IPS DF 19.7 (cell line): Measurements from ENCODE around the gene APBA3.

Experiments
- DNase-seq: peaks from one replicate; pipeline ENCODE4 v3.0.0-alpha.2; 2013; ENCODE audit warnings: low read depth, low spot score

Gene APBA3

GRCh38 chr19:3748965-3749364 lies 12.5 kb downstream of the APBA3 start:
- no peak for DNase-seq

DNA sequence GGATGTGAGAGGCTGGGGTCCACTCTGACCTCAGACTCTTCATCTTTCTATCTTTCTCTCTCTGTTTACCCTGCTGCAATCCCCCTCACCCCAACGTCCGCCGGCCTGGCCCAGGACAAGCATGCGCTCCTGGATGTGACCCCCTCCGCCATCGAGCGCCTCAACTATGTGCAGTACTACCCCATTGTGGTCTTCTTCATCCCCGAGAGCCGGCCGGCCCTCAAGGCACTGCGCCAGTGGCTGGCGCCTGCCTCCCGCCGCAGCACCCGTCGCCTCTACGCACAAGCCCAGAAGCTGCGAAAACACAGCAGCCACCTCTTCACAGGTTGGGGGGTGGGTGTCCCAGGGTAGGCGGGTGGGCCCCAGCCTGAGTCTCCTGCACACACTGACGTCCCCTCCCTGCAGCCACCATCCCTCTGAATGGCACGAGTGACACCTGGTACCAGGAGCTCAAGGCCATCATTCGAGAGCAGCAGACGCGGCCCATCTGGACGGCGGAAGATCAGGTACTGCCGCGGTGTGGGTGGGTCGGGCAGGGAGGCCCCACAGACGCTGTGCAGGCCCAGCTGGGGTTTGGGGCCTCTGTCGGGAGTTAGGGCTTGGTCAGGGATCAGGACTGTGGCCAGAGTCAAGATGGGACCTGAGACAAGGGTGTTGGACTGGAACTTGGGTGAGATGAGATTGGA lies 15.0 kb downstream of the APBA3 start:
- no peak for DNase-seq

GRCh38 chr19:3745363-3746045 lies 16.0 kb downstream of the APBA3 start:
- DNase-seq = no peak

DNA sequence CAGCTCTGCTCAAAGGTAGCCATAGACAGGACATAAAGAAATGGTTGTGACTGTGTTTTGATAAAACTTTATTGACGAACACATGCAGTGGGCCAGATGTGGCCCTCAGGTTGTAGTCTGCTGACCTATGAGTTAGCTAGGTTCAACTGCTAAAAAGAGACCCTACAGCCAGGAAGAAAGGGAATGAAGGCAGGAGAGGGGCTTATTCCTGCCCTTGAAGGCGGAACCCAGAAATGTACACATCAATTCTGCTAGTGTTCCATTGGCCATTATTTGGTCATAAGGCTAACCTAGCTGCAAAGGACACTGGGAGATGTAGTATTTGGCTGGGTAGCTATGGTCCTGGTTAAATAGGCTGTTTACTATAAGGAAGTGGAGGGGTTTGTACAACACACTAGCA lies 18.0 kb downstream of the APBA3 start:
- no peak for DNase-seq

- no peak for DNase-seq
These were observed 21.1 kb downstream of the APBA3 start for GRCh38 chr19:3740431-3740830.

DNA sequence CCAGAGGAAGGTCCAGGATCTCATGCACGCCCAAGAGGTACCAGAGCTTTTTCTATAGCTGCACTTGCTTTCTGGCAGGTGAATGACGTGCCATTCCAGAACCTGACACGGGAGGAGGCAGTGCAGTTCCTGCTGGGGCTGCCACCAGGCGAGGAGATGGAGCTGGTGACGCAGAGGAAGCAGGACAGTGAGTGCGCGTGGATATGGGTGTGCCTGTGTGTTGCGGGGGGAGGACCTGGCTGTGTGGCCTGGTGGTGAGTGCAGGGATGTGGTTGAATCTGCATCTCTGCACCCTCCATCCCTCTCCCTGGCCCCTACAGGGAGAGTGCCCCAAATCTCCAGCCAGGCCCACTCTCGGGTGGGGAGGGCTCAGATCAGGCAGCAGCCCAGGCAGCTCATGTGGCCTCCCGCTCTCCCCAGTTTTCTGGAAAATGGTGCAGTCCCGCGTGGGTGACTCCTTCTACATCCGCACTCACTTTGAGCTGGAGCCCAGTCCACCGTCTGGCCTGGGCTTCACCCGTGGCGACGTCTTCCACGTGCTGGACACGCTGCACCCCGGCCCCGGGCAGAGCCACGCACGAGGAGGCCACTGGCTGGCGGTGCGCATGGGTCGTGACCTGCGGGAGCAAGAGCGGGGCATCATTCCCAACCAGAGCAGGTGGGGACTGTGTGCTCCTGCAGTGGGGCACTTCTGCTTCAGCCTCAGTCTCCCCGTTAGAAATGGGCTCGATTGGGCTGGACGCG lies 22.8 kb downstream of the APBA3 start:
- no peak for DNase-seq

- DNase-seq = no peak
These were observed 23.8 kb downstream of the APBA3 start for GRCh38 chr19:3737487-3738205.

DNA sequence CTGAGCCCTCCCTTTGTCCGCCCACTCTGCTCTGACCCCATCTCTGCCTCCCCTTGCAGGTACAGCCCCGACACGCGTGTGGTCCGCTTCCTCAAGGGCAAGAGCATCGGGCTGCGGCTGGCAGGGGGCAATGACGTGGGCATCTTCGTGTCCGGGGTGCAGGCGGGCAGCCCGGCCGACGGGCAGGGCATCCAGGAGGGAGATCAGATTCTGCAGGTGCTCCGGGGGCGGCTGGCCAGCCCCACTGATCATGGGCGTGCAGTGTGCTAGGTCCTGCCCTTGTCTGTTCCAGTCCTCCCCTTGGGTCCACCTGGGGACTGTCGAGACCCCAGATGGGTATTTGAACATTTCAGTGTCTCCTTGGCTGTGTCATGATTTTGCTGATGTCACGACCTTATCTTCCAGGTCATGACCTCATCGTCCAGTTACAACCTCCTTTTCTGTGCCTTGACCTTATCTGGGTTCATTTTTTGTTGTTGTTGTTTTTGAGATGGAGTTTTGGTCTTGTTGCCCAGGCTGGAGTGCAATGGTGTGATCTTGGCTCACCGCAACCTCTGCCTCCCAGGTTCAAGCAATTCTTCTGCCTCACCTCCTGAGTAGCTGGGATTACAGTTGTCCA lies 25.3 kb downstream of the APBA3 start:
- DNase-seq = no peak

DNA sequence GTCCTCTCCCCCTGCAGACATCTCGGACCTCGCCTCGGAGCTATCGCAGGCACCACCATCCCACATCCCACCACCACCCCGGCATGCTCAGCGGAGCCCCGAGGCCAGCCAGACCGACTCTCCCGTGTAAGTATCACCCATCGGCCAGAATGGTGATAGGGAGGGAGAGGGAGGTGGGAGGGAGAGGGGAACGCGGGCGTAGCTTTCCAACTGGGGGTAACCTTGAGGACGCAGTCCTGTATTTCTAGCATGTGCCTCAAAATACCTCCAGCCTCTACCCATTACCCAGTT lies 27.2 kb downstream of the APBA3 start:
- DNase-seq = no peak

GRCh38 chr19:3733549-3734309 lies 27.8 kb downstream of the APBA3 start:
- DNase-seq = no peak

GRCh38 chr19:3732108-3732507 lies 29.4 kb downstream of the APBA3 start:
- DNase-seq = no peak

DNA sequence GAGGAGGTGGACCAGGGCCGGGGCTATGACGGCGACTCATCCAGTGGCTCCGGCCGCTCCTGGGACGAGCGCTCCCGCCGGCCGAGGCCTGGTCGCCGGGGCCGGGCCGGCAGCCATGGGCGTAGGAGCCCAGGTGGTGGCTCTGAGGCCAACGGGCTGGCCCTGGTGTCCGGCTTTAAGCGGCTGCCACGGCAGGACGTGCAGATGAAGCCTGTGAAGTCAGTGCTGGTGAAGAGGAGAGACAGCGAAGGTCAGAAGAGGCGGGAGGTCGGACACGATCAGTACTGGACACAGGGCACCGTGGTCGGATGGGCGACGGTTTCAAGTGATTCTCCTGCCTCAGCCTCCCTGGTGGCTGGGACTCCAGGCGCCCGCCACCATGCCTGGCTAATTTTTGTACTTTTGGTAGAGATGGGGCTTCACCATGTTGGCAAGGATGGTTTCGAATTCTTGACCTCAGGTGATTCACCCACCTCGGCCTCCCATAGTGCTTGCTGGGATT lies 31.0 kb downstream of the APBA3 start:
- no peak for DNase-seq

GRCh38 chr19:3725640-3726310 lies 35.7 kb downstream of the APBA3 start:
- no peak for DNase-seq

DNA sequence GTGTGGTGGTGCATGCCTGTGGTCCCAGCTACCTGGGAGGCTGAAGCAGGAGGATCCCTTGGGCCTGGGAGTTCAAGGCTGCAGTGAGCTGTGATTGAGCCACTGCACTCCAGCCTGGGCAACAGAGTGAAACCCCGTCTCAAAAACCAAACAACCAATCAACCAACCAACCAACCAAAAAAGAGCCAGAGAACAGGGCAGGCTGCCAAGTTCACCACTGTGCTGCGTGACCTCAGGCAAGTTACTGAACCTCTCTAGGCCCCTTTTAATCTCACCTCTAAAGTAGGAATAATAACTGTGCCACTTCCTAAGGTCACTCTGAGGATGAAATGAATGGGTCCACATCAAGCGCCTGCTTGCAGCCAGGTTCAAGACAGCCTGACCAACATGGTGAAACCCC lies 36.4 kb downstream of the APBA3 start:
- DNase-seq = no peak

GRCh38 chr19:3723883-3724282 lies 37.6 kb downstream of the APBA3 start:
- no peak for DNase-seq

GRCh38 chr19:3723110-3723488 lies 38.4 kb downstream of the APBA3 start:
- no peak for DNase-seq

DNA sequence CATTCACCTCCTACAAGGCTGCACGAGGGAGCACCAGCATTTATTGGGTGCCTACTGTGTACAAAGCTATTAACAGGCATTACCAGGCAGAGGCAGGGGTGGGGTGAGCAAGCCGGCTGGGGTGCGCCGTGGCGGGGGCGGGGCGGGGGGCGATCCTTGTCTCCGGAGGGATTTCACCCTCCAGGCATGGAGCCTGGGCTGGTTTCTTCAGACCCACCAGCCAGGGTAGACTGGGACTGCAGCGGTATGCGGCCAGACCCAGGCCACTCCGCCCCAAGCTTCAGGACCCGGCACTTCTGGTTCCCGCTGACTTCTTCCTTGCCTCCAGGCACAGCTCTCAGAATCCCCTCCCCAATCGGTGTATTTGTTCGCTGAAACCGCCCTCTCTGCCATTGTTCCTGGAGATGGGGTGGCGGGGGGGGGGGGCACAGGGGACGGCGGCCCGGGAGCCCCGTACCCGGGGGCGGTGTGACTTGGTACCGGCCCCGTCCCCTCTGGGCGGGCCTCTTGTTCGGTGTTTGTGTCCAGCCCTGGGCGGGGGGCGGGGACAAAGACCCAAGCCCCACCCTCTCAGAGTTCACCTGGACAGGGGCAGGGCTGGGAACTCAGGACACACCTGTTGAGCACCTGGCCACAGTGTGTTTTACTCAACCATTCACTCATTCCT lies 38.9 kb downstream of the APBA3 start:
- DNase-seq = no peak

DNA sequence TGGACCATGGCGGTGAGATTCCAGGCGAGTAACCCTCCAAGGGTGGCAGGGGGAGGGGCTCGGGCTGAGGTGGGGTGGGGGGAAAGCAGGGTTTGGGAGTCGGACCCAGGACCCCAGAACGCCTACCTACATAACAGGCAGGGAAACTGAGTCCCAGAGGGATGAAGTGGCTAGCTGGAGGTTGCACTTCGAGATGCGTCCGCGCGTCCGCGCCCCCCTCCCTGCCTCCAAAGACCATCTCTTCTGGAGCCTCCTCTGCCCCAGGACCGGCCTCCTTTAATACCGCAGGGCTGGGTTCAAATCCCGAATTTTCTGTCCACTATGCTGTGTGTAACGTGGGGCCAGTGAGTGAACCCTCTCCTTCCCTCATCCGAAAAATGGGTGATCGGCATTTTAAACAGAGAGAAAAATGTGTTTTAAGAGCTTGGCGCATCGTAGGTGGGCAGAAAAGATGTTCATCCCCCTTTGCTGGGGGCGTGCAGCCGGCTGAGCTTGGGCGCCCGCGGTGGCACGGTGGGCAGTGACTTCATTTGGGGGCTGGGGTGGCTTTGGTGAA lies 39.5 kb downstream of the APBA3 start:
- no peak for DNase-seq

DNA sequence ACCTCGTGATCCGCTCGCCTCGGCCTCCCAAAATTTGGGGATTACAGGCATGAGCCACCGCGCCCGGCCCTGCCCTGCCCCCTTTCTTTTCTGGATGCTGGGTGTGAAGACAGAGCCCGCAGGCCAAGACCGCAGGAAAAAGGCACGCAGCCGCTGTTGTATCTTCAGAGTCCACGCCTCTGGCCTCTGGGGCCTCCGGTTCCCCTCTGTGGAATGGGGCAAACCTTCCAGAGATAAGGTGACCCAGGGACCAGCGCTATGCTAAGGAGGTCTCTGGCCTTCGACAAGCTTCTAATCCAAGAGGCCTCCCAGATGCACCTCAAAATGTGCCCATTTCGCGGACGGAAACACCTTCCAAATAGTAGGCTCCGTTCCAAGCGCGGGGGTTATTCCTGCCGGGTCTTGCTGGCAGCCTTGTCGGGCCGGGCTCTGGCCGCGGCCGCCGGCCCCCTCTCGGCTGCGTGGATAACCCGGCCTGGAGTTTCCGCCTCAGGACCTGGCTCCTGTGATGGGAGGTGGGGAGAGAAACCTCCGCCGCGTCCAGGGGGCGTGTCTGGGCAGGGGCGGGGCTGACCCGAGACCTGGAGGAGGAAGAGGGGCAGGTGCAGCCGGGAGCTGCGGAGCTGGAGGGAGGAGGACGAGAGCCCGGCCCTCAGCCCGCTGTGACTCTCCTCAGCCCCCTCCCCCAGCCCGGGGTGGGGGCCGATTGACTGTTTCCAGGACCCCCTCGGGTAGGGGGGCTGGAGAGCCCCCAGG lies 40.2 kb downstream of the APBA3 start:
- no peak for DNase-seq
